Measurements from ENCODE around the gene PLEKHG4B. TPM values are rescaled to one million over a fixed set of nuclear protein-coding genes. Genes with fewer than 3 reads are reported as not detected.

Gene PLEKHG4B
- total RNA-seq, 1 donor from 2014 or later: 3.3 TPM

DNA sequence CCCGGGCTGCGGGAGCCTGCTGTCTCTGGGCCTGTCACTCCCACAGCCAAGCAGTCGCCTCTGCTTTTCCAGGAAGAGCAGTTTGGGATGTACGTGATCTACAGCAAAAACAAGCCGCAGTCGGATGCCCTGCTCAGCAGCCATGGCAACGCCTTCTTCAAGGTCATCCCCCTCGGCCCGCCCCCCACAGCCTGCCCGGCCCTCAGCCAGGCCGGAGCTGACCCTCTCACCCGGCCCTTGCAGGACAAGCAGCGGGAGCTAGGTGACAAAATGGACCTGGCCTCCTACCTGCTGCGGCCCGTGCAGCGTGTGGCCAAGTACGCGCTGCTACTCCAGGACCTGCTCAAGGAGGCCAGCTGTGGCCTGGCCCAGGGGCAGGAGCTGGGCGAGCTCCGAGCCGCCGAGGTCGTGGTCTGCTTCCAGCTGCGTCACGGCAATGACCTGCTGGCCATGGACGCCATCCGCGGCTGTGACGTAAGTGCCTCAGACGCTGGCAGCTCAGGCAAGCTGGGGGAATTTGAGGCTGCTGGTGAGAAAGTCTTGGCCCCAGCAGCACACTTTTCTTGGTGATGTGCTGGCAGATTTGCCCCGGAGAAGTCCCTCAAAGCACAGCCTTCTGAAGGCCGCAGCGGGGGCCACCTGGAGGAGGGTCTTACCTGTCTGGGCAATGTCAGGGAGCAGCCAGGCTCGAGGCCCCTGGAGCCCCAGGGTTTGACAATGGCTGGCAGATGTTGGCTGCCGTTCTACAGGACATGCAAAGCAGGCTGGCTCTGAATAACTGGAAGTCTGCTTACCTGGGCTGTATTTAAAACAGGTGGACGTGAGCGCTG, 79.2 kb downstream of the PLEKHG4B start:
- no peak for DNase-seq

DNA sequence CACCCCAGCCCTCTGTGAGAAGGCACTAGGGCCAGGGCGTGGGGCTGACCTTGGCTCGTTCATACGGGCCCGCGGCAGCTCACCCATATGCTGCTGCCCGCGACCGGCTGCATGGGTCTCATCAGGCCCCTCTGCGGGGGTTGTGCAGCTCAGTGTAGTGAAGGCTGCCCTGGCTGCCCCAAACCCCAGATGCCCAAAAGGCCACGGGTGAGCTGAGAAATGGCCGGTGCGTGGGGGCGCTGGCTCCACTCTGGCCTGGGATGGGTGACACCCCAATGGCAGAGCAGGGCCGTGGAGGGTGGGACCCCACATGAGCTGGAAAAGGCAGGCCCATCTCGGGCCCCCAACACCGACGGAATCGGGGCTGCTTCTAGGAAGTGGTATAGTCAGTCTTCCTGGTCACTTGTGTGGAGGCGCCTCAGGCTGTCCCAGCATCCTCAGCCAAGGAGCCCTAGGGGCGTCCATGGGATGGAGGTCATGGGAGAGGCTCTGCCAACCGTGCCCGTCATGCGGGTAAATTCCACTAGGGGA, 79.9 kb downstream of the PLEKHG4B start:
- DNase-seq: no peak

DNA sequence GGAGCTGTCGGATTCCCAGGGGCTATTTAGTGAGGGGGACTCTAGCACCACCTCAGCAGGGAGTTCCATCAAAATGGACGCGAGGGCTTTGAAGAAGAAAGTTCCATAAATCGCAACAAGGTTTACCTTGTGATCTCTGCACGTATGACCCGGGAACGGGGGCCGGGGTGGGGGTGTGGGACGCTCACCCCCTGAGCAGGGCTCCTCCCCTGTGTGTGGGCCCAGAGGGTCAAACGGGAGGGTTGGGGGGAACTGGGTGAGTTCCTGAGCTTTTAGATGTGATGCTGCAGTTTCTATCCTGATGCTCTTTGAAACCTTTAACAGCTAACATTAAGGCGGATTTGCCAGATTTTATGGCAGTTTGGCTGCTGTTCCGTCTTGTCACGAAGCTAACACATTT, 80.5 kb downstream of the PLEKHG4B start:
- no peak for DNase-seq

DNA sequence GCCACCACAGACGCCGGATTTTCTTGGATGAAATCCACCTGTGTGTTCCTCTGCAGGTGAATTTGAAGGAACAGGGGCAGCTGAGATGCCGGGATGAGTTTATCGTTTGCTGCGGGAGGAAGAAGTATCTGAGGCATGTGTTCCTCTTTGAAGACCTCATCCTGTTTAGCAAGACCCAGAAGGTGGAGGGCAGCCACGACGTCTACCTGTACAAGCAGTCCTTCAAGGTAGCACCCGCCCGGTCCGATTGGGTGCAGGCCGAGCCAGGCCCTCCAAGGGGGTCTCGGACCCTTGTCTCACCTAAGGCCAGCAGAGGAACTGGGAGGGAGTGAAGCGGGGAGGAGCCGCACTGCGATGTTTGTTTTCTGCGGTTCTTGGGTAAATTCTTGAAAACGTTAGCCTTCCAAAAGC, 80.9 kb downstream of the PLEKHG4B start:
- DNase-seq: no peak

DNA sequence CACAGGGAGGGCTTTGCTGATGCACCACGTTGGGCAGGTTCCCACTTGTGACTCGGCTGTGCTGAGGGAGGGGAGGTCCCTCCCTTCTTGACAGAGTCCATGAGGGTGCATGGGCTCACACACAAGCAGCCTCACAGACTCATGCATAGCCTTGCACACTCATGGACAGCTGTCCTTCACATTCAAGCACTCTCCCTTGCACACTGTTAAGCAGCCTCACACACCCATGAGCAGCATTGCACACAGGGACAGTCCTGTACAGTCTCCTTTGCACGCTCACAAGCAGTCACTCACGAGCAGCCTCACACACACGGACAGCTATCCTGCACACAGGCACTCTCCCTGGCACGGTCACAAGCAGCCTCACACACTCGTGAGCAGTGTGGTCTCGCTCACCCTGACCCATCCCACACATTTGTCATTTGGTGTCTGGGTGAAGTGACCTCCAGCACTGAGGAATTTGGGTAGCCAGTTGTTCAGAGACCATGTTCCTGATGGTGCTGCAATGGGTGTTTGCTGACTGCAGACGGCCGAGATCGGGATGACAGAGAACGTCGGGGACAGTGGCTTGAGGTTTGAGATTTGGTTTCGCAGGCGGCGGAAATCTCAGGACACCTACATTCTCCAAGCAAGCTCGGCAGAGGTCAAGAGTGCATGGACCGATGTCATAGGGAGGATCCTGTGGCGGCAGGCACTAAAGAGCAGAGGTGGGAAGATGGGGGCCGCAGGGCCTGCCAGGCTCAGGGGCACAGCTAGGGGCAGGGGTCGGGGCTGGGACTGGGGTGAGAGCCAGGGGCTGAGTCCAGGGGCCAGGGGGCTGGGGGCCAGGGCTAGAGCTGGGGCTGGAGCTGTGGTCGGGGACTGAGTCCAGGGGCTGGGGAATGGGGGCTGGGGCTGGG, 81.7 kb downstream of the PLEKHG4B start:
- no peak for DNase-seq

DNA sequence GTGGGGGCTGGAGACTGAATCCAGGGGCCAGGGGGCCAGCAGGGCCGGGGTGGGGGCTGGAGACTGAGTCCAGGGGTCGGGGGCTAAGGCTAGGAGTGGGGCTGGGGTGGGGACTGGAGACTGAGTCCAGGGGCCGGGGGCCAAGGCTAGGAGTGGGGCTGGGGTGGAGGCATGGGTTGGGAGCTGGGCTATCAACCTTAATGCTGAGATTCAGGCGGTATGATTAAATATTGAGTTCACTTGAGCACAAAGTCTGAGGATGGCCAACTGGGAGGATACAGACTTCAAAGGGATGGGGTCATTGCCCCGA, 82.3 kb downstream of the PLEKHG4B start:
- DNase-seq: no peak

DNA sequence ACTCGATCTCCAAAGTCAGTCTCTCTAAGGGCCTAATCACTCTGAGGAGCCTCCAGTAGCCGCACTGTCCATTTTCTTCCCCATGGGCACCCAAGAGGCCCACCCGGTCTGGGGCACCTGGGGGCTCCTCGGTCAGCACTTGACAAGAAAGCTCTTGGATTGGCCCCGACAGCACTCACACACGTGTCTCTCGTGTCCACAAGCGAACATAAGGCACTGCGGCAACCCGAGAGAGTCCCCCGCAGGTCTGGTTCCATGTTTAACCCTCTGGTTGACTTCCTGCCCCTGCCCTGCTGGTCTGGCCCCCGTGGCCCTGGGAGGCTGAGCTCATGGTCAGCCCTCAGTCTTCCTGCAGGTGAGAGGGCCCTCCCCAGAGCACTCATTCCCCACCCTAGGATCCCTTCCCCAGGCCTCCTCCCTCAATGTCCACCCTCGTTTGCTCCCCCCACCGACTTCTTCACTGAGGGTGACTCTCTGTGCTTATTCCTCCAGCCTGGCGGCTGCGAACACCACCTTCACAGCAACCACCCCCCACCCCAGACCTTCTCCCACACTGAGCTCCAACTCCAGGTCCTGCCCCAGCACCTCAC, 83.0 kb downstream of the PLEKHG4B start:
- DNase-seq: no peak

DNA sequence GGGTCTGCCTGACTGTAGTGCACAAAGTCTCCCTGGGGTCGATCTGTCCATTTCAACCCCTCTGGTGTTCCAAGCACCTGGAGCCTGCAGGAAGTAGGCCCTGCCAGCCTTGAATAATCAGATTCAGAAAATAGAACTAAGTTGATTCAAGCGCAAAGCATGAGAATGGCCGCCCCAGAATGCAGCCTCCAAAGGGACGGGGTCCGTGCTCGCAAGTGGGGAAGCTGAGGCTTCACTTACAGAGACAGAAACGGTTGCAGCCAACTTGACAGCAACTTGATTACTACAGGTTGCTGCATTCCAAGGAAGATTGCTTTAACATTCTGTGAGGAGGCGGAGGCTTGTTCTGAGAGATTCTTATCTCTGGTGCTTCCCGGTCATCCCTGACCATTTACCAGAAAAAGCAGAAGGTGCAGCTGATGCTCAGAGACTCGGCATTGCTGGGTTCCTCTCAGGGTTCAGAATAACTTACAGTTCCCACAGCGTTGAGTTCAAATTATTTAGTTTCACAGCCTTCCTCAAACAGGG, 84.4 kb downstream of the PLEKHG4B start:
- no peak for DNase-seq

DNA sequence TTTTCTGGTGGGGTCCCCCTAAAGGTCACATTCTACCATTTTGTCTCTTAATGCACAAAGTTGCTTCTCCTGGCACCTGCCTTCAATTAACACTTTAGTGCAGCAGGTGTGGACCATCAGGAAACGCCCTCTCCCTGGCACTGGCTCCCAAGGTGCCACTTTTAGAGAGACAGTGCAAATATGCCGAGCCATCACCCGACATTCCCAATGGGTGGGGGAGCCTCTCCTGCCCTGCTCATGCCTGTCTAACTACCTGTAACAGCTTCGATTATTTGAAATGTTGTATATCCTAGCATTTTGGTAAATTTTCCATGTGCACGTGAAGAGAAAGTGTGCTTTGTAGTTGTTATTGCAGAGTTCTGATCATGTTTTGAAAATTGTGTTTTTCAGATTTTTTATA, 86.1 kb downstream of the PLEKHG4B start:
- no peak for DNase-seq

DNA sequence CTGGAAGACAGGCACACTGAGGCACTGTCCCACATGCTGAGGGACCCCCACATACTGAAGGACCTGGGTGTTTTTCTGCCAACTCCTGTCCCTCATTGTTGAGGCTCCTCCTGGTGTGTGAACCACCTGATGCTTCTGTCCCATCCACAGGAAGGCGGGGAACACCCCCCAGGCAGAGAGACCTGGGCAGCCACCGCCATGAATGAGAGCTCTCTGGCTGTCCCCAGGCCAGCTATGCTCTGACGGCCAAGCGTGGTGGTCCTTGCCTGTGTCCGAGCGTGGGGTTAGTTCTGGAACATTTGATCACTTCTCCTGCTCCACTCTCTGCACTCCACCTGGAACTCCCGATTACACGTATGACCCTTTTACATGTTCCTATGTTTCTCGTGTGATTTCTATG, 87.4 kb downstream of the PLEKHG4B start:
- no peak for DNase-seq

DNA sequence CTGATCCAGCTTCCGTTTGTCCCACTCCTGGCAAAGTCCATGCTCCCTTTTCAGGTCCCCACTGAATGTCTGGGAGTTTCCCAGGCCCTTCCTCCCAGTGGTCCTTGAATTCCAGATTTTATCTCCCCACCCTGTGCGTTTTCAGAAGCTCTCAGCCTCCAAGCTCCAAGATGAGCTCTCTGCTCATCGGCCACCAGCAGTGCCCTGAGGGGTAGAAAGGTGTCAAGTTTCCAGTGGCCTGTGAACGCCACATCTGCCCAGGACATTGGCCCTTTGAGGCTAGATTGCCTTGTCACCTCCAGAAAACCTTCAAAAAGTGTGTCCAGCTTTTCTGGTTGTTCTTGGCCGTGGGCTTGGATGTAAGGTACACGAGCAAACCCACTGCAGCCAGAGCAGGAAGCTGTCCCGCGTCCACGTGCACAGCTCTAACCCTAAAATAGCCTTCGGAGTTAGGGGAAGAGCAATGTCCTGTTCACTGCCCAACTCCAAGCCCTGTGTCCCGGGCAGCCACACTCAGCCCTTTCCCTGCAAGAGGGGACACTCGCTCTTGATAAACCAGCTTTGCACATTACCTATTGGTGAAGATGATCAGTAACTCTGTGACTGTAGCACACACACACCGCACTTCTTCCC, 88.4 kb downstream of the PLEKHG4B start:
- DNase-seq: no peak

DNA sequence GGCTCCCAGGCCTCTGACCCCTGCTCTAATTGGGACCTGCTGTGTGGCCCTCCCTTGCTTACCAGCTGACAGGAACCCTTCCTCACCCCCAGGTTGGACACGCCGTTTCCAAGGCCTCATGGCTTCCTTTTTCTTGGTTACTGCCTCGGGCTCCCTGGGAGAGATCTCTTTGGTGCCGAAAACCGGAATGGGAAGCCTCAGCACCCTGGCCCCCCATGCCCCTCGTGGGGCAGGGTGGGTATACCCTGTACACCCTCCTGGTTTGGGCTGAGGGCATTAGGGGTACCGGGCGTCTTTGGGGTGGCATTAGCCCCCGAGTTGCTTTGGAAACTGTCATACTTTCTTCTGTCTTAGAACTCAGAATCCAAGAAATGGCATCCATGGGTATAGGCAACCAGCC, 89.2 kb downstream of the PLEKHG4B start:
- DNase-seq: no peak

DNA sequence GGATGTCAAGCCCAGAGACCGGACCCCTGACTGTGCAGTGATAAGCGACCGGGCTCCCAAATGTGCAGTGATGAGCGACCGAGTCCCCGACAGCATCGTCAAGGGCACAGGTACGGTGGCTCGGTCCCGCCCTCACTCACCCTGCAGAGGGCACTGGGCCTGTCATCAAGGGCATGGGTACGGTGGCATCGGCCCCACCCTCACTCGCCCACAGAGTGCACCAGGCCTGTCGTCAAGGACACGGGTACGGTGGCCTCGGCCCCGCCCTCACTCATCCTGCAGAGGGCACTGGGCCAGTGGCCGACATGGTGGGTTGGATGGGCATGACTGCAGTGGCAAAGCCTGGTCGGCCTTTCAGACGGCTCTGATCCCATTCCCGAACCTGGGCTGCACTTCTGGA, 89.6 kb downstream of the PLEKHG4B start:
- DNase-seq: no peak

DNA sequence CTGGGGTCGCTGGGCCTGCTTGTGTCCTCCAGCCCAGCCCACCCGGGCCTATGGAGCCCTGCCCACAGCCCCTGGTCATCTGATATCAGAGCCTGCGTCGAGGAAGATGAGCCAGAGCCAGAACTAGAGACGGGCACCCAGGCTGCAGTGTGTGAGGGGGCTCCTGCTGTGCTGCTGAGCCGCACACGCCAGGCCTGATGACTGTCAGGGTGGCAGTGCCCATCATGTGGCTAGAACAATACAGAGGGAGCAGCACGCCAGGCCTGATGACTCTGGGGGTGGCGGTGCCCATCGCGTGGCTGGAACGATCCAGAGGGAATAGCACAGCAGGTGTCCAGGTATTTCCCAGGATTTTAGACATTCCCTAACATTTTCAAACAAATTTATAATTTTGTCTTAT, 90.2 kb downstream of the PLEKHG4B start:
- DNase-seq: no peak

DNA sequence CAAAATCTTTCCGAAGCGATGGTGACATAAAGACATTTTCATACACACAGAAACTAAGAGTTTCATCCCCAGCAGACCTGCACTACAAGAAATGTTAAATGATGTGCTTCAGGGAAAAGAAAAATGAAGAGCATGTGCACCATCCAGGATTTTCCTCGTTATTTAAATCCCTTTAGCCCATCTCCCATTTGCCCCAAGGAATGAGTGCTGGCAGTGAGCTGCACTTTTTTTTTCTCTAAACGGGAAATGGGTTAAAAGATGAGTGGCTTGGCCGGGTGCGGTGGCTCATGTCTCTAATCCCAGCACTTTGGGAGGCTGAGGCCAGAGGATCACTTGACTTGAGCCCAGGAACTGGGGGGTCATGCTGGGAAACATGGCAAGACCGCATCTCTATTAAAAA, 92.5 kb downstream of the PLEKHG4B start:
- DNase-seq: no peak

DNA sequence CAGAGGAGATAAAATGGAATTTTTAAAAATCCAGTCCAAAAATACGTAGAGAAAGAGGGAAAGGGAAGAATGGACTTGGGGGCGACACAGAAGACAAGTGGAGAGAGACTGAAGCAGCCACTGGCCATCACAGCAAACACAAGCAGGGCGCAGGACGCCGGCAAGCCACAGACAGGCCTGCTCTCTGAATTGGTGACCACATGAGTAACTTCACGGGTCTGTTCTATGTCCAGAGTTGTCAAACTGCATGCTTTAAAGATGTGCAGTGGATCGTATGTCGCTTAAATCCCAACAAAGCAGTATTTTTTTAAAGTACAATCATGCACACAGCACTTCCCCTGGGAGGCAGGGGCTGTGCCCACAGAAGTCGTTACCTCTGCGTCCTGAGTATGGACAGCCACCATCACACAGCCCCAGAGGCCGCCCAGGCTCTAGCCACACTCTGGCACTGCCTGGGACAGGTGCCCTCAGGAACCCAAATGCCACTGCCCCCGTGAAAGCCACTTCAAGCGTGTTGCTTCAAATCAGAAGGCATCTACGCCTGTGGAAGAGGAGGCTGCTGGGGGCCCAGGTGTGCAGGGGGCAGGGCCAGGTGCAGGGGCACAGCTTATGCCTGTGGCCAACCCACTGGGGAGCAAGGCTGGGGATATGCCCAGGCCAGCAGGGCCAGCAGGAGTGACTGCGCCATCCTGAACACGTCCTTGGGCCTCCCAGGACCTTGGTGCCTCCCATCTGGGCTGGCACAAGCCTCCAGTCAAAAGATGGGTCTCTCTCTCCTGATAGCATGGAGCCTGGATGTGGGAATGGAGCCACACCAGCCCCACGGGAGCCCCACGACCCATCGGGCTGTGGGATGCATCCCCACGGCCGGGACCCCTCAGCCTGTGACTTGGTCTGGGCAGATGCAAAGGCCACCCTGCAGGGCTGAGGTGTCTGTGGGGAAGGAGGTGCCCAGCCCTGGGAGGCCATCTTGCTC, 93.4 kb downstream of the PLEKHG4B start:
- no peak for DNase-seq

DNA sequence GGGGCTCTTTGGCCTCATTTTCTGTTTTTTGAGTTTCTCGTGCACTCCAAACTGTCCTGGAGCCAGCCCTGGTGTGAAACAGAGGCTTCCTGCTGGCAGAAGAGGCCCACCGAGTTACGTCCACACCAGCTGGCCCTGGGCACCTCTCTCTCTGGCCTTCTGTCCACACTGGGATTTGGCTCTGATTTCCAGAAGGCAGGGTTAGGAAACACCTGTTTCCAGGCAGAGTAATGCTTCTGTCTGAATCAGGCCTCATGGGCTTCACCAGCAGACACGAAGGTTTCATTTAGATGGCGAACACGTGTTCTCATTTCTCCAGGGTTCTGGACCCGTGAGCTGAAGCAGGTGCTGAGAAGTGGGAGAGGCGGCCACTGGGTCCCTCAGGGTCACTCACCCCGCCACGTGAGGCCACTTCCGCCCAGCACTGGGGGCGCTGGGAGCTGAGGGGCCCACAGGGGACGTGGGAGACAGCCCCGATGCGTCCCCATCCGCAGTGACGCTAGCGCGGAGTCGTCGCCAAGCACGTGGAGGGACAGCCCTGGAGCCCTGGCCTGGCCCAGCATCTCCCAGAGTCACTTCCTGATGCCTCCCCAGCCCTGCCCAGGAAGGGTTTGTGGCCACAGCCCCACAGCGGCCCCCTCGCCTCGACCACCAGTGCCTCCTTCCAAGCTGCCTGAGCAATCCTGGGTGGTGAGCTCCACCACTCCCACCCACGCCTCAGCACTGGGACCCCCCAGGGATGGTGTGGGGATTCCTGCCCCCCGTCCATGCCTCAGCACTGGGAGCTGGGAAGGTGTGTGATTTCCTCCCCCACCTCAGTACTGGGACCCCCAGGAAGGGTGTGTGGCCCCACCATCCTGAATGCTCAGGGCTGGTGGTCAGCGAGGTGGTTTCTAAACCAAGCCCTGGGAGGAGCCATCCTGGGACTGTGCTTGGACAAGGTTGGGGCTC, 94.4 kb downstream of the PLEKHG4B start:
- DNase-seq: peak; percentile 28

DNA sequence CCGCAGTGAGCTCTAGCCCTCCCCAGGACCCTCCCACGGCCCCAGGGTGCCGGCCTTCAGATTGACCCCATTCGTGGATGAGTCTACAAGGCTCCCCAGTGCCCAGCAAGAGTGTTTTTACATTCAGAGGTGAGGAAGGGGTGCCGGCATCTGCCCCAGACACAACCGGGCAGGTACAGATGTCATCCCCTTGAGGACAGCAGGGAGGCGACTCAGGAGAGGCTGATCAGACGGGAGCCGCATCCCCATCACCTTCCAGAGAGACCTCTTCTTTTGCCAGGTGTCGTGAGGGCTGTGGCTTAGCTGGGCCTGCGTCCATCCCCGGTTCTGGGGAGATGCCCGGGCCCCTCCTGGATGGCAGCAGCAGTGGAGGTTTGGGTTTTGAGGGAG, 95.1 kb downstream of the PLEKHG4B start:
- no peak for DNase-seq

DNA sequence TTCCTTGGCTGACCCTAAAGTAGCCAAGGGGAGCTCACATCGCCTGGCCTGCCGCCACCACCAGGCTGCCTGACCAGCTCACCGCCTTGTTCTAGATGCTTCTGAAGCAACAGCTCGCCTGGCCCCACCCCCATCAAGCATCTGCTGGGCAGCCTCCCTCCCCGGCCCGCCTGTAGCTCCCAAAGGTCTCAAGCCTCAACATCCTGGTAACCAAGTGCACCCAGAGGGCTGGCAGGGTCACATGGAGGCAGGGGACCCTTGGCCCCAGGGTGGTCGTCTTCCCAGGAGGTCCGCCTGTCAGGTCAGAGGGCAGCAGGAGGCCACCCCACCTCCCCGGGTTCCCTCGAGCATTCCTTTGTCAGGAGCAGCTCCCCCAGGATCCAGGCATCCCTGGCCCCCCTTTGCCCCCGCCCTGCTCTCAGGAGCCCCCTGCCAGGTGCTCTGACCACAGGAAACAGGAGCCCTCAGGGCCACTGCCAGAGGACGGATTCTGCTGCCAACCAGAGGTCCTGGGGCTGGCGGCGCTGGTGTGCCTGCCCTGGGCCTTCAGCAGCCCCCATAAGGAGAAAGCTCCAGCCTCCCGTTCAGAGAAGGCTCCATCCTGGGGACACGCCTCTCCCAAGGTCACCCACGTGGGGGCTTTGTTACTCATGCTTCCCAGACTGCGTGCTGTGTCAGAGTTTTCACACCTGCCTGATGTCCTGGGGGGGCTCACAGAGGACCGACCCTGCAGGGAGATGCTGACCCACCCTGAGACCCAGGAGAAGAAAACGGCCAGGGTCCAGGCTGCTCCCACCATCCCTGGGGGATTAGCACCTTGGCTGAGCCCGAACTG, 95.9 kb downstream of the PLEKHG4B start:
- no peak for DNase-seq

All from tongue (tissue), 2 donors.